GM19193 (cell line): Measurements from ENCODE around the gene MACROD2.

ENCODE experiments used
- POLR2A ChIP-seq: IDR thresholded peaks from 4 replicates; pipeline ENCODE4 v1.6.1; 2011; ENCODE audit not compliant: insufficient read depth, insufficient read length; ENCODE audit errors: extremely low read depth

Gene MACROD2

GRCh38 chr20:15396900-15397299 is 1401.6 kb downstream of the MACROD2 start:
- no peak for TF ChIP-seq POLR2A

GRCh38 chr20:15399781-15400180 is 1404.5 kb downstream of the MACROD2 start:
- no peak for TF ChIP-seq POLR2A

GRCh38 chr20:15406072-15406471 is 1410.8 kb downstream of the MACROD2 start:
- TF ChIP-seq POLR2A, result no peak

- no peak for TF ChIP-seq POLR2A
These were observed 1416.5 kb downstream of the MACROD2 start for GRCh38 chr20:15411781-15412180.

GRCh38 chr20:15415908-15416307 is 1420.6 kb downstream of the MACROD2 start:
- TF ChIP-seq POLR2A, result no peak

GRCh38 chr20:15419856-15420255 is 1424.5 kb downstream of the MACROD2 start:
- TF ChIP-seq POLR2A, result no peak

GRCh38 chr20:15422966-15423365 is 1427.7 kb downstream of the MACROD2 start:
- TF ChIP-seq POLR2A, result no peak

- no peak for TF ChIP-seq POLR2A
These were observed 1444.2 kb downstream of the MACROD2 start for GRCh38 chr20:15439551-15439950.

- TF ChIP-seq POLR2A, result no peak
These were observed 1444.9 kb downstream of the MACROD2 start for GRCh38 chr20:15440049-15440820.

- no peak for TF ChIP-seq POLR2A
These were observed 1449.9 kb downstream of the MACROD2 start for GRCh38 chr20:15445056-15445840.

GRCh38 chr20:15446373-15446772 is 1451.1 kb downstream of the MACROD2 start:
- no peak for TF ChIP-seq POLR2A

GRCh38 chr20:15447549-15447948 is 1452.2 kb downstream of the MACROD2 start:
- TF ChIP-seq POLR2A, result no peak

- TF ChIP-seq POLR2A, result no peak
These were observed 1453.7 kb downstream of the MACROD2 start for GRCh38 chr20:15449061-15449460.

- TF ChIP-seq POLR2A, result no peak
These were observed 1455.9 kb downstream of the MACROD2 start for GRCh38 chr20:15451241-15451640.

- TF ChIP-seq POLR2A, result no peak
These were observed 1460.0 kb downstream of the MACROD2 start for GRCh38 chr20:15455279-15455678.

GRCh38 chr20:15461938-15462337 is 1466.6 kb downstream of the MACROD2 start:
- no peak for TF ChIP-seq POLR2A
